A549 (cell line): Measurements from ENCODE around the gene GPSM3. TPM values are rescaled to one million over a fixed set of nuclear protein-coding genes. Genes with fewer than 3 reads are reported as not detected.
"Not testable (repeated sequence)": the region's sequence is repeated elsewhere in the genome, so short reads cannot be mapped to it uniquely, and the experiment has no call there.

Experiments
- ATAC-seq, 2 experiments: fragments of 200-7000 bp in 1 of 2; fragments of >200 bp in 1 of 2; cut with Nextera tagmentation in 1 of 2; cut with Tn5 transposase in 1 of 2; 3 replicates each; pipeline versions ENCODE4 v1.8.0 to v1.9.1; 2018 to 2020; ENCODE audit warnings: mild to moderate bottlenecking in 1 of 2, moderate library complexity in 1 of 2
- CTCF ChIA-PET: fragments of 300-600 bp; sonication (Branson Sonifier 250); formaldehyde crosslinking; extraction: SDS; loops from one replicate; lab custom pipeline; 2021; ENCODE audit warnings: antibody characterized with exemption, inconsistent platforms; lab: Yijun Ruan, JAX
- POLR2A ChIA-PET: fragments of 350-600 bp; formaldehyde crosslinking; extraction: SDS; loops from one replicate; lab custom pipeline; 2021; ENCODE audit warnings: antibody characterized with exemption, inconsistent platforms; lab: Yijun Ruan, JAX
- DNase-seq, 2 experiments: peaks; one replicate each; pipeline versions ENCODE4 v3.0.0 to v3.0.0-alpha.2; 2011 to 2016; ENCODE audit warnings: low read depth in 1 of 2, low spot score in 1 of 2
- FAIRE-seq: peaks from 2 replicates; lab custom pipeline; 2011; peaks lifted over from hg19 to GRCh38; lab: Jason Lieb, UNC
- H3K27ac ChIP-seq, 2 experiments: fragments of >200 bp; sonication (Bioruptor Twin); formaldehyde crosslinking; 3 replicates each; pipeline ENCODE4 v1.5.1; 2016 to 2017
- H3K4me1 ChIP-seq: fragments of >200 bp; sonication (Bioruptor Twin); formaldehyde crosslinking; 3 replicates; pipeline ENCODE4 v1.6.1; 2016
- H3K4me2 ChIP-seq: fragments of >200 bp; sonication (Bioruptor Twin); formaldehyde crosslinking; 3 replicates; pipeline ENCODE4 v1.6.1; 2016
- H3K4me3 ChIP-seq: fragments of >200 bp; sonication (Bioruptor Twin); formaldehyde crosslinking; 3 replicates; pipeline ENCODE4 v1.5.1; 2016
- H3K9me3 ChIP-seq: fragments of >200 bp; sonication (Bioruptor Twin); formaldehyde crosslinking; 3 replicates; pipeline ENCODE4 v1.6.1; 2016
- CEBPB ChIP-seq, 2 experiments: fragments of >200 bp in 1 of 2; sonication (Bioruptor Twin) in 1 of 2; formaldehyde crosslinking in 1 of 2; IDR thresholded peaks; 2 replicates each; pipeline ENCODE4 v1.6.1; 2012 to 2016
- E2F6 ChIP-seq: IDR thresholded peaks from 2 replicates; pipeline ENCODE4 v1.6.1; 2012; ENCODE audit warnings: low read depth, borderline replicate concordance
- EHF ChIP-seq: fragments of 250-450 bp; sonication (Bioruptor Pico); IDR thresholded peaks from 2 replicates; pipeline ENCODE4 v1.5.0; 2020; ENCODE audit warnings: mild to moderate bottlenecking
- EP300 ChIP-seq, 2 experiments: fragments of >200 bp; sonication (Bioruptor Twin); formaldehyde crosslinking; IDR thresholded peaks; 2 replicates in 1 of 2; 3 replicates in 1 of 2; pipeline ENCODE4 v1.6.1; 2016 to 2017
- ESRRA ChIP-seq: fragments of 150-350 bp; IDR thresholded peaks from 2 replicates; pipeline ENCODE4 v1.6.1; 2014; ENCODE audit warnings: mild to moderate bottlenecking, low read length, borderline replicate concordance
- FOSL2 ChIP-seq, 2 experiments: fragments of 450-650 bp in 1 of 2; fragments of >200 bp in 1 of 2; sonication (Bioruptor Twin) in 1 of 2; formaldehyde crosslinking; IDR thresholded peaks; 2 replicates each; pipeline versions ENCODE4 v1.5.0 to v1.6.1; 2016 to 2020; ENCODE audit warnings: mild to moderate bottlenecking in 1 of 2, moderate library complexity in 1 of 2
- HMGXB4 ChIP-seq: fragments of 250-450 bp; sonication (Bioruptor Pico); IDR thresholded peaks from 2 replicates; pipeline ENCODE4 v1.5.0; 2021; ENCODE audit warnings: mild to moderate bottlenecking, moderate library complexity, borderline replicate concordance
- HOXB13 ChIP-seq: fragments of 250-450 bp; sonication (Bioruptor Pico); IDR thresholded peaks from 2 replicates; pipeline ENCODE4 v1.5.0; 2020; ENCODE audit warnings: low read depth, mild to moderate bottlenecking, moderate library complexity
- HOXB5 ChIP-seq: fragments of 250-450 bp; sonication (Bioruptor Pico); IDR thresholded peaks from 2 replicates; pipeline ENCODE4 v1.5.0; 2020; ENCODE audit warnings: mild to moderate bottlenecking, moderate library complexity
- JUN ChIP-seq, 2 experiments: fragments of >200 bp; sonication (Bioruptor Twin); formaldehyde crosslinking; IDR thresholded peaks; 2 replicates in 1 of 2; 3 replicates in 1 of 2; pipeline ENCODE4 v1.6.1; 2016 to 2017
- MAX ChIP-seq: IDR thresholded peaks from 2 replicates; pipeline ENCODE4 v1.6.1; 2012
- MAZ ChIP-seq: fragments of 150-350 bp; IDR thresholded peaks from 2 replicates; pipeline ENCODE4 v1.6.1; 2014; ENCODE audit warnings: antibody characterized with exemption, low read depth, low read length, borderline replicate concordance
- MYC ChIP-seq: IDR thresholded peaks from 2 replicates; pipeline ENCODE4 v1.6.1; 2012; ENCODE audit warnings: mild to moderate bottlenecking, inconsistent platforms, low read length, improper control_type of control experiment, borderline replicate concordance
- POLR2AphosphoS2 ChIP-seq: conservative IDR thresholded peaks from 2 replicates; pipeline ENCODE4 v1.6.1; 2012; ENCODE audit warnings: low read length, improper control_type of control experiment, inconsistent platforms
- RAD21 ChIP-seq, 2 experiments: fragments of >200 bp in 1 of 2; sonication (Bioruptor Twin) in 1 of 2; formaldehyde crosslinking in 1 of 2; IDR thresholded peaks in 1 of 2; conservative IDR thresholded peaks in 1 of 2; 2 replicates in 1 of 2; 3 replicates in 1 of 2; pipeline ENCODE4 v1.6.1; 2012 to 2018; ENCODE audit warnings: inconsistent platforms in 1 of 2
- RARB ChIP-seq: fragments of 250-450 bp; sonication (Bioruptor Pico); IDR thresholded peaks from 2 replicates; pipeline ENCODE4 v1.8.0; 2021; ENCODE audit warnings: mild to moderate bottlenecking, moderate library complexity
- RCOR1 ChIP-seq: fragments of 150-350 bp; IDR thresholded peaks from 2 replicates; pipeline ENCODE4 v1.6.1; 2014; ENCODE audit warnings: antibody characterized with exemption, low read length, low read depth
- SREBF2 ChIP-seq: fragments of 450-650 bp; IDR thresholded peaks from 2 replicates; pipeline ENCODE4 v1.6.1; 2014; ENCODE audit warnings: mild to moderate bottlenecking, moderate library complexity
- TP53 ChIP-seq: fragments of 250-450 bp; sonication (Bioruptor Pico); IDR thresholded peaks from 2 replicates; pipeline ENCODE4 v1.5.0; 2021; ENCODE audit warnings: mild to moderate bottlenecking, moderate library complexity
- WGBS: methylation state at CpG from one replicate; pipeline ENCODE4 v1.1.6; 2017; ENCODE audit errors: missing lambda C conversion rate; 5-methylcytosine and 5-hydroxymethylcytosine counted together
- polyA plus RNA-seq, 4 experiments: library from polyadenylated mRNA; depleted of rRNA in 3 of 4; stranded (reverse); fragments of >200 nt; fragmentation: RNase III in 1 of 4; extraction: RNeasy Plus Mini Kit Qiagen cat#74134 plus additional on column Dnase treatment in 1 of 4; gene quantifications; 2 replicates in 3 of 4; 3 replicates in 1 of 4; pipeline ENCODE4 v1.2.3, GENCODE V29; 2011 to 2017
- TF ChIP-seq, protein P1 (sequence below): fragments of >200 bp; sonication (Bioruptor Twin); formaldehyde crosslinking; IDR thresholded peaks from 3 replicates; pipeline ENCODE4 v1.6.1; 2016

GPSM3 gene
- polyA plus RNA-seq, 2 of the 4 experiments (the other 2 are of a cell fraction) = 0.19 to 0.36 TPM

DNA sequence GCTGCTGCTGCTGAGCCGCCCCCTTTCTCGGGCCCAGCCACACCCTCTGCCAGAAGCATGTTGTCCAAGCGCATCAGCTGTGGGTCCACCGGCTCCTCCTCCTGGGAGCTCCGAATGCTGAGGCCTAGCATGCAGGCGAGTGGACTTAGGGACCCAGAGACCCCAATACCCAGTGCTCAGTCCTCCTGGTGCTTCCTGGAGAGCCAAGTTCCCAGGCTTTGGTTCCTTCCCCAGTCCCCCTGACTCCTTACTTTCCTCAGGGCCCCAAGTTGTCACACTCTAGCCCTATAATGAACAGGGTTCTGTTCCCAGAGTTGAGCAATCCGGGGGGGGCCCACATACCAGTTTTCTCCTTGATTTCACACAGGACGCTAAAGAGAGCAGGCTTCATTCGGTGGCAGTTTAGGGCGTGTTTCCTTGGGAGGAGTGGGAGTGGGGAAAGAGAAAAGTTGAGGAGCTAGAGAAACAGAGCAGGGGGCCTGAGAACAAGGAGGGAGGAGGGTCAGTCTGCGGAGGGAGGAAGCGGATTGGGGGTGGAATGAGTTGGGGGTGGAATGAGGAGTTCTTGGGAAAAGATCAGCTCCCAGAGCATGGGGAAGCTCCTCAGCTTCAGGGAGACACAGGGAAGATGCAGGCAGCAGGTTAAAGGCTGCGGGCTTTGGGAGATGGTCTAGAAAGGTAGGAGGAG lies 3.9 kb downstream of the GPSM3 start:
- Histone ChIP-seq H3K4me2 (peak overlapping the region; percentile 99), H3K4me3 (peak overlapping the region; percentile 94), H3K9me3 (no peaks in the 10 kb centered on the region), H3K4me1 (peaks cover 43% of the 10 kb centered on the region), H3K27ac (peak overlapping the region; percentile 99 to 100)
- 65% methylated on average over 8 of the region's 13 CpGs for WGBS
- ChIA-PET POLR2A (interaction anchor here (1.1 kb wide), 1 partner anchor 11 kb away, joined by 3 read pairs; no protein-coding TSS in a partner anchor), CTCF (interaction anchor here (1.4 kb wide), 1 partner anchor 9 kb away, joined by 6 read pairs; no protein-coding TSS in a partner anchor)
- FAIRE-seq = no peak
- TF ChIP-seq RARB (CRISPR knock-in tag) = no peak
- TF ChIP-seq HOXB13 (CRISPR knock-in tag) = no peak
- TF ChIP-seq EP300 (IDR thresholded peaks at IDR 0.05) = no peak
- TF ChIP-seq, protein P1, sequence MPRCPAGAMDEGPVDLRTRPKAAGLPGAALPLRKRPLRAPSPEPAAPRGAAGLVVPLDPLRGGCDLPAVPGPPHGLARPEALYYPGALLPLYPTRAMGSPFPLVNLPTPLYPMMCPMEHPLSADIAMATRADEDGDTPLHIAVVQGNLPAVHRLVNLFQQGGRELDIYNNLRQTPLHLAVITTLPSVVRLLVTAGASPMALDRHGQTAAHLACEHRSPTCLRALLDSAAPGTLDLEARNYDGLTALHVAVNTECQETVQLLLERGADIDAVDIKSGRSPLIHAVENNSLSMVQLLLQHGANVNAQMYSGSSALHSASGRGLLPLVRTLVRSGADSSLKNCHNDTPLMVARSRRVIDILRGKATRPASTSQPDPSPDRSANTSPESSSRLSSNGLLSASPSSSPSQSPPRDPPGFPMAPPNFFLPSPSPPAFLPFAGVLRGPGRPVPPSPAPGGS = no peak
- no peak for TF ChIP-seq RAD21 (conservative IDR thresholded peaks at IDR 0.05 in 1 of 2, IDR thresholded peaks at IDR 0.05 in 1 of 2)
- TF ChIP-seq JUN (IDR thresholded peaks at IDR 0.05) = no peak
- no peak for TF ChIP-seq EHF (CRISPR knock-in tag)
- no peak for TF ChIP-seq ESRRA
- TF ChIP-seq TP53 (CRISPR knock-in tag) = no peak
- TF ChIP-seq E2F6 = no peak
- no peak for TF ChIP-seq FOSL2 (IDR thresholded peaks at IDR 0.05)
- no peak for TF ChIP-seq FOSL2 (CRISPR knock-in tag; IDR thresholded peaks at IDR 0.05)
- TF ChIP-seq RCOR1 = no peak
- no peak for TF ChIP-seq CEBPB (IDR thresholded peaks at IDR 0.05)
- no peak for TF ChIP-seq MYC
- no peak for TF ChIP-seq HMGXB4 (CRISPR knock-in tag)
- TF ChIP-seq SREBF2 = no peak
- no peak for TF ChIP-seq POLR2AphosphoS2
- TF ChIP-seq HOXB5 = no peak
- TF ChIP-seq MAZ = no peak
- TF ChIP-seq MAX = no peak
- ATAC-seq = no peak
- no peak for DNase-seq

GRCh38 chr6:32187725-32188380 lies 4.6 kb downstream of the GPSM3 start:
- 89% methylated on average over 7 of the region's 18 CpGs for WGBS
- DNase-seq, H3K4me3 ChIP-seq, FAIRE-seq, H3K27ac ChIP-seq, H3K9me3 ChIP-seq, ATAC-seq: not testable (repeated sequence)
- peaks cover 43% of the 10 kb centered on the region for H3K4me1 ChIP-seq
- peak overlapping the region; percentile 99; the same call in 2 of the 3 replicates for H3K4me2 ChIP-seq
- POLR2A ChIA-PET = interaction anchor here (1.1 kb wide), 1 partner anchor 10 kb away, joined by 3 read pairs; no protein-coding TSS in a partner anchor
- CTCF ChIA-PET = interaction anchor here (0.8 to 1.4 kb wide), 2 partner anchors 8 to 9 kb away, joined by 3 to 6 read pairs; no protein-coding TSS in a partner anchor
